Adrenal gland (tissue), 12 donors: Measurements from ENCODE around the gene OSBPL2. TPM values are rescaled to one million over a fixed set of nuclear protein-coding genes. Genes with fewer than 3 reads are reported as not detected.

Experiments used
- DNase-seq, 7 donors: peaks; one replicate each; pipeline ENCODE4 v3.0.0-alpha.2; 2019 to 2020
- H3K27ac ChIP-seq, 5 donors: fragments of 200-600 bp; sonication (generic) in 4 of 5; 1 replicate in 3 of 5; 2 replicates in 2 of 5; pipeline versions ENCODE4 v1.5.1 to v1.8.0; 2016 to 2020; ENCODE audit warnings: mild to moderate bottlenecking in 1 of 5
- H3K27me3 ChIP-seq: fragments of 200-600 bp; 2 replicates; pipeline ENCODE4 v1.8.0; 2021
- H3K36me3 ChIP-seq, 2 donors: fragments of 200-600 bp; replicated peaks in 1 of 2; 1 replicate in 1 of 2; 2 replicates in 1 of 2; pipeline versions ENCODE4 v1.5.1 to v1.8.0; 2018 to 2022
- H3K4me1 ChIP-seq, 2 donors: fragments of 200-600 bp; replicated peaks in 1 of 2; 1 replicate in 1 of 2; 2 replicates in 1 of 2; pipeline versions ENCODE4 v1.5.1 to v1.8.0; 2018 to 2021
- H3K4me3 ChIP-seq, 4 donors: fragments of 200-600 bp; sonication (generic) in 3 of 4; one replicate each; pipeline ENCODE4 v1.5.1; 2016 to 2018
- H3K9me3 ChIP-seq, 3 donors: fragments of 200-600 bp; sonication (generic) in 1 of 3; replicated peaks in 1 of 3; 1 replicate in 2 of 3; 2 replicates in 1 of 3; pipeline versions ENCODE4 v1.5.1 to v1.8.0; 2016 to 2021
- CTCF ChIP-seq, 6 experiments: fragments of 450-650 bp in 4 of 6; fragments of 200-600 bp in 2 of 6; sonication (generic) in 1 of 6; IDR thresholded peaks; 1 replicate in 5 of 6; 2 replicates in 1 of 6; pipeline versions ENCODE4 v1.5.1 to v1.8.0; 2016 to 2021; ENCODE audit warnings: antibody characterized with exemption in 6 of 6, mild to moderate bottlenecking in 2 of 6, moderate library complexity in 1 of 6
- POLR2A ChIP-seq, 2 donors: fragments of 450-650 bp; IDR thresholded peaks; one replicate each; pipeline ENCODE4 v1.6.1; 2017; ENCODE audit warnings: antibody characterized with exemption in 2 of 2, mild to moderate bottlenecking in 2 of 2, moderate library complexity in 1 of 2
- WGBS, 4 donors: extraction: QIAGEN DNeasy Blood & Tissue Kit in 2 of 4; methylation state at CpG; one replicate each; pipeline versions ENCODE4 v1.1.5 to v1.1.7; 2013 to 2017; 5-methylcytosine and 5-hydroxymethylcytosine counted together
- intact Hi-C, 2 donors: fragments of 100-400 bp; cut with DNase I; formaldehyde crosslinking; loops; one replicate each; pipeline versions ENCODE4 v1.14.1 to v1.15.0; 2022 to 2023
- polyA plus RNA-seq, 3 donors: library from polyadenylated mRNA; stranded (reverse); fragments of 200-250 nt in 2 of 3; fragments of 350-450 nt in 1 of 3; fragmentation: Illumina TruSeq in 1 of 3; extraction: RNeasy Lipid Tissue Mini Kit (QIAGEN cat#74804) in 1 of 3; gene quantifications; one replicate each; pipeline ENCODE4 v1.2.3, GENCODE V29; 2013 to 2014
- total RNA-seq, 9 donors: library from RNA; depleted of rRNA in 4 of 9; stranded (reverse); fragments of >200 nt in 4 of 9; fragments of 120-200 nt in 1 of 9; fragmentation: NEBNext Ultra II Directional in 1 of 9; extraction: Animal tissue kit (Norgen Biotek cat#: 25700) in 1 of 9; gene quantifications; one replicate each; pipeline versions ENCODE4 v1.1.0 to v1.2.4, GENCODE V29; 2013 to 2023
- donor health status: healthy with polysubstance abuse.
- donor health status: Bipolar disorder and iron deficiency.
- donor health status: DM: yes; HTN: yes; CAD: no.
- donor health status: DM: no; HTN: no; CAD: no.
- donor health status: DM: no; HTN: no; CAD: no.
- donor health status: DM: yes; HTN: yes; CAD: no.

The OSBPL2 gene
- total and polyA plus RNA-seq, 12 donors: 13.8 to 96.7 (median 37.4) TPM

DNA sequence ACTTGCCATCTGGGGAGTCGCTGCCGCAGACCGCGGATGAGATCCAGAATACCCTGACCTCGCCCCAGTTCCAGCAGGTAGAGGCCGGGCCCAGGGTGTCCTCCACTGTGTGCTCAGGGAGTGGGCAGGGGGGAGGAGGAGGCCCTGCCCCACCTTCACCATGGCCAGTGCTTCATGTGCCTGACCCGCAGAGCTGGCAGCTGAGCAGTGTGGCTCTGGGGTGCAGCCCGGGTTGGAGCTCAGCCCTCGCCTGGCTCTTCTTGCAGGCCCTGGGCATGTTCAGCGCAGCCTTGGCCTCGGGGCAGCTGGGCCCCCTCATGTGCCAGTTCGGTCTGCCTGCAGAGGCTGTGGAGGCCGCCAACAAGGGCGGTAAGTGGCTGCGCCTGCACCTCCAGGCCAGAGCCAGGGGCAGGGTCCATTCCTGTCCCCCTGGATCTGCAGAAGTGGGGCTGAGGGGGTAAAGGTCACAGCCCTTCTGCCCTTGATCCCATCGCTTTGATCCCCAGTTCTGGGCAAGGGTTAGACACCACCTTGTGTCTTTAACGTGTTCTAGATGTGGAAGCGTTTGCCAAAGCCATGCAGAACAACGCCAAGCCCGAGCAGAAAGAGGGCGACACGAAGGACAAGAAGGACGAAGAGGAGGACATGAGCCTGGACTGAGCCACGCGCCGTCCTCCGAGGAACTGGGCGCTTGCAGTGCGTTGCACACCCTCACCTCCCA is 69.9 kb downstream of the OSBPL2 start:
- no peak for TF ChIP-seq POLR2A (IDR thresholded peaks at IDR 0.05)
- no peak for TF ChIP-seq CTCF (IDR thresholded peaks at IDR 0.05)
- H3K27ac ChIP-seq: peak overlapping the region in 2 of 5 donors; percentile 15 to 55
- peaks cover 0 to 86% of the 10 kb centered on the region in 2 donors for H3K36me3 ChIP-seq
- DNase-seq: peak in 5 of 7 donors; percentile 64 to 78 (median 74)
- H3K4me3 ChIP-seq: no peak overlapping the region
- H3K9me3 ChIP-seq: no peaks in the 10 kb centered on the region
- no peaks in the 10 kb centered on the region for H3K27me3 ChIP-seq
- intact Hi-C loops: loop anchor here (10.0 kb wide), 3 partner anchors 47 to 487 kb away; partner anchors contain the start of gene MRGBP (in 1 of the 2)
- WGBS, 4 donors: 69 to 73% (median 71%) methylated on average over 15 to 29 of the region's 29 CpGs
- H3K4me1 ChIP-seq: peaks cover 26 to 36% of the 10 kb centered on the region in 2 donors

- DNase-seq: no peak
- peak overlapping the region in 1 of 5 donors; percentile 34 for H3K27ac ChIP-seq
- no peaks in the 10 kb centered on the region for H3K27me3 ChIP-seq
- H3K9me3 ChIP-seq: no peaks in the 10 kb centered on the region
- H3K36me3 ChIP-seq: peaks cover 0 to 89% of the 10 kb centered on the region in 2 donors
- intact Hi-C loops: loop anchor here (10.0 kb wide), 3 partner anchors 45 to 485 kb away; partner anchors contain the start of gene MRGBP (in 1 of the 2)
- peaks cover 18 to 29% of the 10 kb centered on the region in 2 donors for H3K4me1 ChIP-seq
- TF ChIP-seq POLR2A (IDR thresholded peaks at IDR 0.05): no peak
- no peak for TF ChIP-seq CTCF (IDR thresholded peaks at IDR 0.05)
- 83 to 90% (median 89%) methylated on average over 20 to 26 of the region's 26 CpGs for WGBS, 4 donors
- H3K4me3 ChIP-seq: no peak overlapping the region
These were observed 71.0 kb downstream of the OSBPL2 start for GRCh38 chr20:62309198-62309944.

- Histone ChIP-seq H3K36me3 (peaks cover 0 to 90% of the 10 kb centered on the region in 2 donors), H3K4me1 (peaks cover 10 to 21% of the 10 kb centered on the region in 2 donors), H3K9me3 (no peaks in the 10 kb centered on the region), H3K27me3 (no peaks in the 10 kb centered on the region), H3K4me3 (no peak overlapping the region), H3K27ac (peak overlapping the region in 1 of 5 donors; percentile 34)
- TF ChIP-seq CTCF (IDR thresholded peaks at IDR 0.05): no peak
- TF ChIP-seq POLR2A (IDR thresholded peaks at IDR 0.05): no peak
- intact Hi-C loops: loop anchor here (10.0 kb wide), 3 partner anchors 45 to 485 kb away; partner anchors contain the start of gene MRGBP (in 1 of the 2)
- WGBS, 4 donors: 78 to 88% (median 81%) methylated on average over 9 to 29 of the region's 29 CpGs
- no peak for DNase-seq
These were observed 71.8 kb downstream of the OSBPL2 start for GRCh38 chr20:62309947-62310756.
